Loucy (cell line): Measurements from ENCODE around the gene ROS1.

Experiments
- H2AFZ ChIP-seq: fragments of 200-600 bp; sonication (generic); 2 replicates; pipeline ENCODE4 v1.6.0; 2016; ENCODE audit warnings: antibody characterized with exemption, mild to moderate bottlenecking, low read length, moderate library complexity
- H3F3A ChIP-seq: fragments of 200-600 bp; 2 replicates; pipeline ENCODE4 v1.6.0; 2016; ENCODE audit warnings: antibody characterized with exemption, low read depth, mild to moderate bottlenecking
- H3K27me3 ChIP-seq: fragments of 200-600 bp; sonication (generic); 2 replicates; pipeline ENCODE4 v1.6.1; 2014; ENCODE audit warnings: low read length, mild to moderate bottlenecking; ENCODE audit not compliant: insufficient read depth, poor library complexity, severe bottlenecking
- H3K36me3 ChIP-seq: fragments of 200-600 bp; sonication (generic); 2 replicates; pipeline ENCODE4 v1.6.1; 2016; ENCODE audit warnings: low read length; ENCODE audit not compliant: insufficient read depth
- H3K4me1 ChIP-seq: fragments of 200-600 bp; sonication (generic); 2 replicates; pipeline ENCODE4 v1.5.1; 2014; ENCODE audit warnings: low read length, mild to moderate bottlenecking; ENCODE audit not compliant: insufficient read depth, poor library complexity, severe bottlenecking
- H3K4me2 ChIP-seq: fragments of 200-600 bp; sonication (generic); 2 replicates; pipeline ENCODE4 v1.6.0; 2014; ENCODE audit warnings: antibody characterized with exemption, low read length, low read depth, mild to moderate bottlenecking; ENCODE audit not compliant: poor library complexity, severe bottlenecking
- H3K4me3 ChIP-seq: fragments of 200-600 bp; sonication (generic); 2 replicates; pipeline ENCODE4 v1.5.1; 2014; ENCODE audit warnings: low read length, mild to moderate bottlenecking, mixed read lengths; ENCODE audit not compliant: poor library complexity, severe bottlenecking
- H3K79me2 ChIP-seq: fragments of 200-600 bp; sonication (generic); 2 replicates; pipeline ENCODE4 v1.6.1; 2014; ENCODE audit warnings: low read length; ENCODE audit not compliant: insufficient read depth
- H3K9ac ChIP-seq: fragments of 200-600 bp; sonication (generic); 2 replicates; pipeline ENCODE4 v1.6.0; 2014; ENCODE audit warnings: mild to moderate bottlenecking, low read depth, low read length, moderate library complexity; ENCODE audit not compliant: poor library complexity, severe bottlenecking
- H3K9me2 ChIP-seq: fragments of 200-600 bp; sonication (generic); replicated peaks from 2 replicates; pipeline ENCODE4 v1.6.1; 2016; ENCODE audit warnings: low read depth, low read length, mixed read lengths
- H3K9me3 ChIP-seq: fragments of 200-600 bp; sonication (generic); 2 replicates; pipeline ENCODE4 v1.6.1; 2014; ENCODE audit warnings: mild to moderate bottlenecking, antibody characterized with exemption, low read length, low read depth; ENCODE audit not compliant: insufficient read depth
- H4K20me1 ChIP-seq: fragments of 200-600 bp; sonication (generic); 2 replicates; pipeline ENCODE4 v1.6.0; 2014; ENCODE audit warnings: antibody characterized with exemption, low read length, mild to moderate bottlenecking; ENCODE audit not compliant: insufficient read depth, poor library complexity, severe bottlenecking
- CTCF ChIP-seq: fragments of 200-600 bp; sonication (generic); conservative IDR thresholded peaks from 2 replicates; pipeline ENCODE4 v1.5.1; 2014; ENCODE audit warnings: mild to moderate bottlenecking, antibody characterized with exemption, low read length
- EZH2phosphoT487 ChIP-seq: fragments of 200-600 bp; IDR thresholded peaks from 2 replicates; pipeline ENCODE4 v1.6.1; 2018; ENCODE audit warnings: antibody characterized with exemption, mild to moderate bottlenecking, moderate library complexity, borderline replicate concordance

Gene ROS1

DNA sequence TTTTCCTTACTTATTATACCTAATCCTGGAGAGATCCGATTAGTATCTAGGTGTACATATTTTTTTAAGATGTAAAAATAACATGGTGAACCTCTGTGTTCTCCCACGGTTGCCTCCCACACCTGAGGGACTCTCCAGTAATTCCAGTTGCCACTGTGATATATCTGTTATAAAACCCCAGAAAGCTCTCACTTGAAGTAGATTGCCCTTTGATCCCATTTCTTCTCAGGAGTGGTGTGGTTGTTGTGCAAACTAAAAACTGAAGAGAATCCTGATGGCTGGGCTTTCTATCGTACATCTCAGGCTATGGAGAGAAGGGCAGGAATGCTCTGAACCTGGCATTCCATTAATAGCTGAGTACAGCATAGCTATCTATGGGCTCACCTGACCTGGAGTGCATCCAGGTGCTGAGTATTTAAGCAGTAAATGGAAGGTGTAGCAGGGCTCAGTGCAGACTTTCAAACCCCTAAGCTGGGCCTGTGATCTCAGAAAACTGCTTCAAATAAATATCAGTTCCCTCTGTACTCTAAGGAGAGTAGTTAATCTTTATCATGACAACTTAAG lies 119.4 kb downstream of the ROS1 start:
- no peaks in the 10 kb centered on the region for H3K27me3 ChIP-seq
- no peak overlapping the region for H3K4me3 ChIP-seq
- no peaks in the 10 kb centered on the region for H4K20me1 ChIP-seq
- no peaks in the 10 kb centered on the region for H3K4me1 ChIP-seq
- no peak overlapping the region for H2AFZ ChIP-seq
- H3K79me2 ChIP-seq, result no peaks in the 10 kb centered on the region
- 0 out of 2 replicates have a peak, but pooled peaks cover 4% of the 10 kb centered on the region for H3K9me2 ChIP-seq
- H3K36me3 ChIP-seq, result no peaks in the 10 kb centered on the region
- no peak overlapping the region for H3K4me2 ChIP-seq
- no peaks in the 10 kb centered on the region for H3F3A ChIP-seq
- TF ChIP-seq CTCF (no peak), EZH2phosphoT487 (no peak)
- no peak overlapping the region for H3K9ac ChIP-seq
- H3K9me3 ChIP-seq, result no peaks in the 10 kb centered on the region

GRCh38 chr6:117304446-117304845 lies 121.3 kb downstream of the ROS1 start:
- TF ChIP-seq CTCF (no peak), EZH2phosphoT487 (no peak)
- Histone ChIP-seq H3K9me3 (no peaks in the 10 kb centered on the region), H3K9me2 (0 out of 2 replicates have a peak, but pooled peaks cover 4% of the 10 kb centered on the region), H2AFZ (no peak overlapping the region), H3F3A (no peaks in the 10 kb centered on the region), H3K27me3 (no peaks in the 10 kb centered on the region), H3K4me3 (no peak overlapping the region), H4K20me1 (no peaks in the 10 kb centered on the region), H3K36me3 (no peaks in the 10 kb centered on the region), H3K4me1 (no peaks in the 10 kb centered on the region), H3K9ac (no peak overlapping the region), H3K79me2 (no peaks in the 10 kb centered on the region), H3K4me2 (no peak overlapping the region)

GRCh38 chr6:117303323-117303722 lies 122.4 kb downstream of the ROS1 start:
- Histone ChIP-seq H3K4me3 (no peak overlapping the region), H3K9me2 (0 out of 2 replicates have a peak, but pooled peaks cover 4% of the 10 kb centered on the region), H3K4me1 (no peaks in the 10 kb centered on the region), H3K9me3 (no peaks in the 10 kb centered on the region), H4K20me1 (no peaks in the 10 kb centered on the region), H2AFZ (no peak overlapping the region), H3K36me3 (no peaks in the 10 kb centered on the region), H3K9ac (no peak overlapping the region), H3K79me2 (no peaks in the 10 kb centered on the region), H3K27me3 (no peaks in the 10 kb centered on the region), H3F3A (no peaks in the 10 kb centered on the region), H3K4me2 (no peak overlapping the region)
- TF ChIP-seq EZH2phosphoT487 (no peak), CTCF (no peak)
